ENCODE results near the gene SLC9A3. TPM values are rescaled to one million over a fixed set of nuclear protein-coding genes. Genes with fewer than 3 reads are reported as not detected.

Gene SLC9A3
- total RNA-seq, 1 donor from 2014 or later, result 1.6 TPM

- no peak for ATAC-seq
Measured at GRCh38 chr5:538271-538771, 14.1 kb upstream of the SLC9A3 start.

- ATAC-seq, result no peak
Measured at GRCh38 chr5:537621-538071, 13.4 kb upstream of the SLC9A3 start.

DNA sequence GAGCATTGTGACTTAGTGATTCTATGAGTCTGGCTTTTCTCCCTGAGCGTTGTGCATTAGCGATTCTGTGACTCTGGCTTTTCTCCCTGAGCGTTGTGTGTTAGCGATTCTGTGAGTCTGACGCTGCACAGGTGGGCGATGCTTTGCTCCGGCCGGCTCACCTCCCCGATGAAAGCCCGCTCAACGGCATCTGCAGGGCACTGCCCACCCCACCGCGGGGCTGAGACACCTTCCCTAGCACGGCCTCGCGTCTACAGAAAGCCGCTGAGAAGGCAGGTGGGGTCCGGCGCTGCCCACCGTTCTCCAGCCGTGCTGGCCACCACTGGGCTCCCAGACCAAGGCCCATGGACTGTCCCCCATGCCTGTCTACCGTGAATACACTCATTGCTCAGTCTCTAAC, 12.8 kb upstream of the SLC9A3 start:
- ATAC-seq, result no peak

DNA sequence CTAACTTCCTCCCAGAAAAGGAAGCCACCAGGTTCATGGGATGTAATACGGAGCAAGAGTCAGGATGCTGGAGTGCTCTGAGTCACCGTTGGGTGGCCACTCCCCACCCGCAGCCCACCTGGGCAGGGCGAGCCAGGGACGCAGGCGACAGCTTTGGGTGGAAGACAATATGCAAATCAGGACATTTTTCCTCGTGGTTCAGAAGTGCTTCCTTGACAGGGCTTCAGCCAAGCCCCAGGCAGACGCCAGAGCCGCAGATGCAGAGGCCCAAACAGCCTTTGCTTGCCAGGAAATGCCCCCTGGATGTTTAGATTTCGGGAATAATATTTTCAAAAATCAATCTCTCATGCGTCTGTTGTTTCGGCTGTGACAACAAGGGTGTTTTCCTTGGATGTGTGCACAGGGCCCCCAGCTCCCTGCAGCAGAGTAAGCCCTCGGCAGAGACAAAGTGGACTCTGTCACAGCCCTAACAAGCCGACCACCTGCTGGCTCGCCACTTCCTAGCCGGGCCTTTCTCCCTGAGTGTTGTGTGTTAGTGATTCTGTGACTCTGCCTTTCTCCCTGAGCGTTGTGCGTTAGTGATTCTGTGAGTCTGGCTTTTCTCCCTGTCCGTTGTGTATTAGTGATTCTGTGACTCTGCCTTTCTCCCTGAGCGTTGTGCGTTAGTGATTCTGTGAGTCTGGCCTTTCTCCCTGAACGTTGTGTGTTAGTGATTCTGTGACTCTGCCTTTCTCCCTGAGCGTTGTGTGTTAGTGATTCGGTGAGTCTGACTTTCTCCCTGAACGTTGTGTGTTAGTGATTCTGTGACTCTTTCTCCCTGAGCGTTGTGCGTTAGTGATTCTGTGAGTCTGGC, 11.8 kb upstream of the SLC9A3 start:
- no peak for ATAC-seq

DNA sequence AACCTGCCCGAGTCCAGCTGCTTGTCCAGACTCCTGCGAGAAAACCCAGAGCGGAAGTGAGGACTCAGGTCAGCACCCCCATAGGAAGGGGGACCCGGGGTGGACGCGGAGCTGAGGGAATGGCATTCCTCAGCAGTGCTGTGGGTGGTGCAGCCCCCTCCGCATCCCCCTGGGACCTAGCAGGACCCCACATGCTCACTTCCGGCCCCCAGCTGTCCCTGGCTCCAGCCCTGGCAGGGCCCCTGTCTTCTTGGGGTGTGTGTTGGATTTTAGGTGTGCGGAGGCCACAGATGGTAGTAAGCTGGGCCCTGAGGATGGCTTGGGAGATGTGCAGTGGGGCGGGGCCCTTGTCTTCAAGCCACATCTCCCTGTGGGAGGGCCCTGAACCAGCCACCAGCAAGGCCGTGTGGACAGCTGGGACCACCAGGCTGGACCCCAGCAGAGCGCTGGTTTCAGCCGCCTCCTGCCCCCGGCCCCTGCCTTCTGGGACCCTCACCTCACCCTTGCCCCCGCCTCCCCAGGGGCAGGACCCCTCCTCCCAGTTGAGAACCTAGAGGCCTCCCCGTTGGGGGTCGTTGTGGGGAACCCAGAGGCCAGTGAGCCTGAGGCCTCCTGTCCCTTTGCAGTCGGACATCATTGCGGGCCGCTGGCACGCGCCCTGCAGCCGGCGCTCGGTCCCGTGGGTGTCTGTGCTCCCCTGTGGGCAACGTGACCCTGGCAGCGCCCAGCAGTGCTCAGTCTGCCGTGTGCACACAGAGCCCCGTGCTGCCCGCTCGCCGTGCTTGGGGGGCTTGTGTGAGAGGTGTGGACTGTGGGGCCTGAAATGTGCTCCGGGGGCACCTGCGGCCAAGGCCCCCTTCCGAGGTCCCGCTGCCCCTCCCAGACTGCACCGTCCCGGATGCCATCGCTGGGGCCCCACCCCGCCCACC, 10.8 kb upstream of the SLC9A3 start:
- ATAC-seq, result no peak

DNA sequence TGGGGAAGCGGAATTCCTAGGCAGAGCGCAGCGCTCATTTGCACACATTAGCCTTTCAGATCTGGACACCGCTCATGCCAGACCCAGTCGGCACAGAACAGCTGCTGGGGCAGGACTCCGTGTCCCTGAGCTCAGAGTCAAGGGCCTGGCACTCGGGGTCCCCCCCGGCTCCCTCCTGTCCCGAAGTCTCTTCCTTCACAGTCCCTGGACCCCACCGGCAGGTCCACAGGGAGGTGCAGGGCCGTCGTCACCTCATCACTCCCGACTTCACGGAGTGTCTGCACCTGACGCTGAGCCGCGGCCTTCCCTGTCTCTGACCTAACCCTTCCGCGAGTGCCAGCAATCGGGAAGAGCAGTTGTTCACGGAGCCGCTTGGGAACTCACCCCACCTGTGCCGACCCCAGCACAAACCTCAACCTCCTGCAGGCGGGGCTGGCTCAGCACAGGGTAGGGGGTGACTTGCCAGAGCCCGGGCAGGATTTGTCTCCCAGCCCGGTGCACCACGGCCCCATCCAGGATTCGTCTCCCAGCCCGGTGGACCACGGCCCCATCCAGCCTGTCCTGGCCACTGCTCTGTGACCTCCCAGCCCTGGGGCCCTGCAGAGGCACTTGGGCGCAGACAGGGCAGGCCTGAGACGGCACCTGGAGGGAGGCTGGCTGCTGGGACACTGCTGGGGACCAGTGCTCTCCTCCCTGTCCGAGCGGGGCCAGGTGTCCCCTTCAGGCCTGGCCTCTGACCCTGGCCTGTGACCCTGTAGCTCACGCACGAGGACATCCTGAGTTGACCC, 9.9 kb upstream of the SLC9A3 start:
- ATAC-seq, result no peak

GRCh38 chr5:533243-533954, 9.2 kb upstream of the SLC9A3 start:
- ATAC-seq, result no peak

- no peak for ATAC-seq
Measured at GRCh38 chr5:532521-533242, 8.4 kb upstream of the SLC9A3 start.

DNA sequence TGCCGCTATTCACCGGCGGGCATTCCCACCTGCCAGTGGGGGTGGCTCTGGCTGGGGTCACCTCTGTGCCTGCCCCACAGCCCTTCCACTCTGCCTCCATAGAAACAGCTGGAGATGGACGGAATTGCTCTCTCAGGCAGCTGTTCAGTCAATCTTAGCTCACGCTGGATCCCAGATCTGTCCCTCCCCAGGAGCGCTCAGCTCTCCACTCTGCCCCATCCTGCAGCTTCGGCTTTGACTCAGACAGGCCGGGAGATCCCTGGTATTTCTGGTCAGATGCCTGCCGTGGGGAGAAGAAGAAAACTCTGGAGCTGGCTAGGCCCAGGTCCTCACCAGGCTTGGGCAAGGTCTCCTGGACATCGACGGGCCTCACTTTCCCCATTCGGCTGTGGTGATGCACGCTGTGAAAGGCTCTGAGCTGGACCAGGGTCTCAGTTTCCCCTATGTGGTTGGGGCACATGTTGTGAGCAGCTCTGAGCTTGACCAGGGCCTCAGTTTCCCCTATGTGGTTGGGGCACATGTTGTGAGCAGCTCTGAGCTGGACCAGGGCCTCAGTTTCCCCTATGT, 7.6 kb upstream of the SLC9A3 start:
- ATAC-seq, result no peak

- ATAC-seq, result no peak
Measured at GRCh38 chr5:531101-531748, 7.0 kb upstream of the SLC9A3 start.

DNA sequence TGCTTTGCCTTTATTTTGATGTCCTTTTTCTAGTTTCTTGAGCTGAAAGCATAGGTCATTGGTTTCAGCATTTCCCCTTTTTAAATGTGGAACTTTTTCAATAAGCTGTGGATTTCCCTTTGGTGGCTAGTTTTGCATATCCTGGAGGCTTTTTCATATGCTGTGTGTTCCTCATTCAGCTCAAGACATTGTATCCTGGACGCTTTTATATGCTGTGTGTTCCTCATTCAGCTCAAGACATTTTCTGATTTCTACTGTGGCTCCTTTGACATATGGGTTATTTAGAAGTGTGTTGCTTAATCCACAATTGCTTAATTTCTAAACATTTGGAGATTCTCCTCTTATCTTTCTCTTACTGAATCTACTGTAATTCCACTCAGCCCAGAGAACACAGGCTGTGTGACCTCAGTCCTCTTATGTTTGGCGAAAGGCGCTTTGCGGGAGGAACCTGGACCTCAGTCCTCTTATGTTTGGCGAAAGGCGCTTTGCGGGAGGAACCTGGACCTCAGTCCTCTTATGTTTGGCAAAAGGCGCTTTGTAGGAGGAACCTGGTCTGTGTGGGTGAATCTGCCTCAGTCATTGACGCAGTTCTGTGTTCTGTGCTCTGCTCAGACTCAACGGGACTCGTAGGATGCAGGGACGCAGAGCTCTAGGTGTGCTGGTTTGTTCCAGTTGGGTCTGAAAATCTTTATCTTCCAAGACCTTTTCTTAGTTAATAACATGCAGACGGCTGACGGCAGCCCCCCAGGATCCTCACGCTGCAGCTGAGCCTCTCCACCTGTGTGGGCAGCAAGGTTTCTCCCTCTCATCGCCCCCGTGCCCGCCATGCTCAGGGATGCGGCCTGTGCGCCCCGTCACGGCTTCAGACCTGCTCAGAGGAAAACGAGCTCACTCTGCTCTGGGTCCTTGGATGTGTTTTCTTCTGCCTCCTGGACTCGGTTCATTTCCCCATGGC, 6.0 kb upstream of the SLC9A3 start:
- no peak for ATAC-seq

DNA sequence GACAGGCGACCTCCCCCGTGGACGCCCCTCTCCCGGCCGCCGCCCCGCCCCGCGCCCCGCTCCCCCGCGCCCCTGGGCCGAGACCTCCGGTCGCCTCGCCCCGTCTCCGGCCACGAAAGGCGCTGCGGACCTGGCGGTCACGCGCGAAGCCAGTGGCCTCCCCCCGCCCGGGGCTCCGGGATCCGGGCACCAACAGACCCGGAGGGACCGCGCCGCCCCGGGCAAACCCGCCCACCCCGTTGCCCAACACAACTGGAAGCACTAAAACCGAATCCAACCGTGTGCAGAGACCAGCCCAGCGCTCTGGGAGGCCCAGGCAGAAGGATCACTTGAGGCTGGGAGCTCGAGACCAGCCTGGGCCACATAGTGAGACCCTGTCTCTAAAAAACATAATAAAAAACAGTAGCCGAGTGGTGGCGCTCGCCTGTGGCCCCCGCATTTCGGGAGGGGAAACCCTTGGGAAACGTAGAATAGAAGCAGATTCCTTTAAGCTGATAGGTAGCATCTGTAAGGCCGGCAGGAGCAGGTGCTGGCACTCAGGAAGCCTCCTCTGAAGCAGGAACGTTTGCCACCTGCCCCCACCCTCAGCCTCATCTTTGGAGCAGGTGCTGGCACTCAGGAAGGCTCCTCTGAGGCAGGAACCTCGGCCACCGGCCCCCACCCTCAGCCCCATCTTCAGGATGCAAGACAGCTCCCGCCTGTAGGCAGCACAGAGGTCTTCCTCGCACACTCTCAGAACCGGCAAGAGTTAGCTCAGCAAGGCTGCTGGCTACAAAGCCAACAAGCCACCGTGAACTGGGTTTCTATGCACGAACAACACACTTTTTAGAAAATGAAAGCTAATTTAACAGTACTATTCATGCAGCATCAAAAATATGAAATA, 4.6 kb upstream of the SLC9A3 start:
- ATAC-seq, result no peak

DNA sequence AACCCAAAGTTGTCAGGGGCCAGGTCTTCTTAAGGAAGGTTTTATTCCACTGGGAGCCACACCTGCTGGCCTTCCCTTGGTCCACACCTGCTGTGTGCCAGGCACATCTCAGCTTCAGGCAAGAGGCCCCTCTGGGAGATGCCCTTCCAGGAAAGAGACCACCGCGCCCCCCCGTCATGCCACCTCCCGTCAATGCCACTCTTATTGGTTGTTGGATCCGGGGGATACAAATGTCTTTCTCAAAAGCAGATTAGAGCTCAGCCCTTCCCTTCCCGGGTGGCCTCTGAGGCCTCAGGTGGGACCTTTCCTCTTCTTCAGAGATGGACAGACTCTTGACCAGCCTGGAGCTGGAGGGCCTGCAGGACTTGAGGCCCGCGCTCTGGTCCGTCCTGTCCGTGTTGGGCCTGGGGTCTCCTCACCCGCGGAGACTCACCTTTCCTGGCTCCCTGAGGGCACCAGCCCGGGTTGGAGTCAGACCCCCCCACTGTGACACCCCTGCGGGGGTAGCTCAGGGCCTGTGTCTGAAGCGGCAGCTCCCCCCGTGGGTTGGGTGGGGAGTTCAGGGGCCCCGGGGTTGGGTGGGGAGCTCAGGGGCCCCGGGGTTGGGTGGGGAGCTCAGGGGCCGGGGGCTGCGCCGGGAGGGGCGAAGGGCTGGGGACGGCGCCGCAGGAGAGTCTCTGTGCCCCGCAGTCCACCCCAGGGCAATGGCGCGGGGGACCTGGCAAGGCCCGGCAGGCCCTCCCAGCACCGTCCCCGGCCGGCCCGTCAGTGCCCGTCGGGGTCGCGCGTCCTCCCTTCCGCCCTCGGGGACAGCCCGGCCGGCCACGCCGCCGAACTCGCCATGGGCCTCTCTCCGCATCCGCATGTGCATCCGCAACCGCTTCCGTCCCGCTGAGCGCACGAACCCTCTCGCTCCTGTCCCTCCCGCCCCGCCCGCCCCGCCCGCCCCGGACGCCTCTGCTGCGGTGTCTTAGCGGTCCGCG, 3.7 kb upstream of the SLC9A3 start:
- no peak for ATAC-seq

DNA sequence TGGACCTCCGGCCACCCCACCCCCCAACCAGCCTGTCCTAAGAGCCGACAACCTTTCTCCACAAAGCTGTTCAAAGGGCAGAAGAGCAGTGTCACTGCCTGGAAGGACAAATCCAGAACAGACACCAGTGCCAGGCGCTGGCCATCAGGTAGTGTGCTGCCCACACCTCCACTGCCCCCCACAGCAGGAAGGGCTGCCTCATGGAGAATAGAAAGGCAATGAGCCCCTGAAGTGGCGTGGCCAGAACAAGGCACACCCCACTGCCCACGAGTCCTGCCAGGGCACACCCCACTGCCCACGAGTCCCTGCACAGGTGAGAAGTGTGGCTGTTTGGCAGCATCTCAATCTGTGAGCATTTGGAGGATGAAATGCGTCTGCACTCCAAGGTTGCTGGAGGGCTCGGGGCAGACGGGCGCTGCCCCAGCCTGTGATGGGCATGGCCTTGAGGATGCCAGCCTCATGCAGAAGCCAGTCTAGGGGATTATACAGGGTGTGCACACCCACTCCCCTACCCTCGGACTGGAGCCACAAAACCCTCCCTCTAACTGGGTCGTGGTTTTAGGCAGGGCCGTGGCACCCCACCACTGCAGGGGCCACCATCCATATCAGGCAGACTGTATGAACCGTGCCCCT, 2.3 kb upstream of the SLC9A3 start:
- ATAC-seq, result no peak

- peak; percentile 12 for ATAC-seq
Measured at GRCh38 chr5:525916-526315, 1.7 kb upstream of the SLC9A3 start.
